Adrenal gland (tissue), 12 donors: ENCODE measurements around the gene TBC1D22A. TPM values are rescaled to one million over a fixed set of nuclear protein-coding genes. Genes with fewer than 3 reads are reported as not detected.
A peak's percentile ranks its signal among the peaks of the same experiment; 100 is the strongest.

Source experiments
- DNase-seq, 7 donors: peaks; one replicate each; pipeline ENCODE4 v3.0.0-alpha.2; 2019 to 2020
- H3K27ac ChIP-seq, 5 donors: fragments of 200-600 bp; sonication (generic) in 4 of 5; 1 replicate in 3 of 5; 2 replicates in 2 of 5; pipeline versions ENCODE4 v1.5.1 to v1.8.0; 2016 to 2020; ENCODE audit warnings: mild to moderate bottlenecking in 1 of 5
- H3K27me3 ChIP-seq: fragments of 200-600 bp; 2 replicates; pipeline ENCODE4 v1.8.0; 2021
- H3K36me3 ChIP-seq, 2 donors: fragments of 200-600 bp; replicated peaks in 1 of 2; 1 replicate in 1 of 2; 2 replicates in 1 of 2; pipeline versions ENCODE4 v1.5.1 to v1.8.0; 2018 to 2022
- H3K4me1 ChIP-seq, 2 donors: fragments of 200-600 bp; replicated peaks in 1 of 2; 1 replicate in 1 of 2; 2 replicates in 1 of 2; pipeline versions ENCODE4 v1.5.1 to v1.8.0; 2018 to 2021
- H3K4me3 ChIP-seq, 4 donors: fragments of 200-600 bp; sonication (generic) in 3 of 4; one replicate each; pipeline ENCODE4 v1.5.1; 2016 to 2018
- H3K9me3 ChIP-seq, 3 donors: fragments of 200-600 bp; sonication (generic) in 1 of 3; replicated peaks in 1 of 3; 1 replicate in 2 of 3; 2 replicates in 1 of 3; pipeline versions ENCODE4 v1.5.1 to v1.8.0; 2016 to 2021
- CTCF ChIP-seq, 6 experiments: fragments of 450-650 bp in 4 of 6; fragments of 200-600 bp in 2 of 6; sonication (generic) in 1 of 6; IDR thresholded peaks; 1 replicate in 5 of 6; 2 replicates in 1 of 6; pipeline versions ENCODE4 v1.5.1 to v1.8.0; 2016 to 2021; ENCODE audit warnings: antibody characterized with exemption in 6 of 6, mild to moderate bottlenecking in 2 of 6, moderate library complexity in 1 of 6
- POLR2A ChIP-seq, 2 donors: fragments of 450-650 bp; IDR thresholded peaks; one replicate each; pipeline ENCODE4 v1.6.1; 2017; ENCODE audit warnings: antibody characterized with exemption in 2 of 2, mild to moderate bottlenecking in 2 of 2, moderate library complexity in 1 of 2
- WGBS, 4 donors: extraction: QIAGEN DNeasy Blood & Tissue Kit in 2 of 4; methylation state at CpG; one replicate each; pipeline versions ENCODE4 v1.1.5 to v1.1.7; 2013 to 2017; 5-methylcytosine and 5-hydroxymethylcytosine counted together
- intact Hi-C, 2 donors: fragments of 100-400 bp; cut with DNase I; formaldehyde crosslinking; loops; one replicate each; pipeline versions ENCODE4 v1.14.1 to v1.15.0; 2022 to 2023
- polyA plus RNA-seq, 3 donors: library from polyadenylated mRNA; stranded (reverse); fragments of 200-250 nt in 2 of 3; fragments of 350-450 nt in 1 of 3; fragmentation: Illumina TruSeq in 1 of 3; extraction: RNeasy Lipid Tissue Mini Kit (QIAGEN cat#74804) in 1 of 3; gene quantifications; one replicate each; pipeline ENCODE4 v1.2.3, GENCODE V29; 2013 to 2014
- total RNA-seq, 9 donors: library from RNA; depleted of rRNA in 4 of 9; stranded (reverse); fragments of >200 nt in 4 of 9; fragments of 120-200 nt in 1 of 9; fragmentation: NEBNext Ultra II Directional in 1 of 9; extraction: Animal tissue kit (Norgen Biotek cat#: 25700) in 1 of 9; gene quantifications; one replicate each; pipeline versions ENCODE4 v1.1.0 to v1.2.4, GENCODE V29; 2013 to 2023
- donor health status: healthy with polysubstance abuse.
- donor health status: Bipolar disorder and iron deficiency.
- donor health status: DM: yes; HTN: yes; CAD: no.
- donor health status: DM: no; HTN: no; CAD: no.
- donor health status: DM: no; HTN: no; CAD: no.
- donor health status: DM: yes; HTN: yes; CAD: no.

The TBC1D22A gene
- total and polyA plus RNA-seq, 12 donors = 11.5 to 44.2 (median 28.1) TPM

- peaks cover 10 to 11% of the 10 kb centered on the region in 2 donors for H3K4me1 ChIP-seq
- no peaks in the 10 kb centered on the region for H3K36me3 ChIP-seq
- H3K27ac ChIP-seq = peak overlapping the region in 2 of 5 donors; percentile 47 to 61
- H3K27me3 ChIP-seq = no peaks in the 10 kb centered on the region
- intact Hi-C loops = no loop called here
- TF ChIP-seq CTCF (IDR thresholded peaks at IDR 0.05) (peak in 3 of 6 experiments; percentile 26 to 32 (median 26)), POLR2A (IDR thresholded peaks at IDR 0.05) (no peak)
- peak overlapping the region in 1 of 4 donors; percentile 19 for H3K4me3 ChIP-seq
- 21 to 29% (median 23%) methylated on average over 11 to 19 of the region's 19 CpGs for WGBS, 4 donors
- no peaks in the 10 kb centered on the region for H3K9me3 ChIP-seq
- peak; percentile 68 to 88 (median 85) for DNase-seq
Measured at GRCh38 chr22:47154621-47155081, 392.2 kb downstream of the TBC1D22A start.

GRCh38 chr22:47155131-47155885, 392.9 kb downstream of the TBC1D22A start:
- H3K4me1 ChIP-seq = peaks cover 10 to 11% of the 10 kb centered on the region in 2 donors
- 75 to 85% (median 80%) methylated on average over 30 to 31 of the region's 31 CpGs for WGBS, 4 donors

GRCh38 chr22:47155912-47156311, 393.5 kb downstream of the TBC1D22A start:
- Histone ChIP-seq H3K4me1 (peaks cover 10 to 11% of the 10 kb centered on the region in 2 donors), H3K36me3 (no peaks in the 10 kb centered on the region), H3K4me3 (no peak overlapping the region), H3K9me3 (no peaks in the 10 kb centered on the region), H3K27me3 (no peaks in the 10 kb centered on the region), H3K27ac (no peak overlapping the region)
- DNase-seq = no peak
- TF ChIP-seq CTCF (IDR thresholded peaks at IDR 0.05) = no peak
- TF ChIP-seq POLR2A (IDR thresholded peaks at IDR 0.05) = no peak
- WGBS, 4 donors = 83 to 90% (median 87%) methylated on average over 8 to 9 of the region's 9 CpGs
- intact Hi-C loops = no loop called here

More at GRCh38 chr22:47155131-47155885, 392.9 kb downstream of the TBC1D22A start:
- Histone ChIP-seq H3K27me3 (no peaks in the 10 kb centered on the region), H3K36me3 (no peaks in the 10 kb centered on the region), H3K27ac (peak overlapping the region in 2 of 5 donors; percentile 47 to 61), H3K4me3 (no peak overlapping the region), H3K9me3 (no peaks in the 10 kb centered on the region)
- TF ChIP-seq POLR2A (IDR thresholded peaks at IDR 0.05) (no peak), CTCF (IDR thresholded peaks at IDR 0.05) (no peak)
- DNase-seq = no peak
- intact Hi-C loops = no loop called here

GRCh38 chr22:47156352-47157092, 394.1 kb downstream of the TBC1D22A start:
- no peak for DNase-seq
- Histone ChIP-seq H3K4me1 (peaks cover 10 to 11% of the 10 kb centered on the region in 2 donors), H3K27ac (no peak overlapping the region), H3K4me3 (no peak overlapping the region), H3K9me3 (no peaks in the 10 kb centered on the region), H3K36me3 (no peaks in the 10 kb centered on the region), H3K27me3 (no peaks in the 10 kb centered on the region)
- intact Hi-C loops = no loop called here
- WGBS, 4 donors = 93 to 96% (median 95%) methylated on average over 10 to 25 of the region's 25 CpGs
- TF ChIP-seq POLR2A (IDR thresholded peaks at IDR 0.05) = no peak
- TF ChIP-seq CTCF (IDR thresholded peaks at IDR 0.05) = no peak
